ENCODE results near the gene PRSS50. TPM values are rescaled to one million over a fixed set of nuclear protein-coding genes. Genes with fewer than 3 reads are reported as not detected.

The PRSS50 gene
- not detected for total RNA-seq (ENCODE audit: unreplicated experiment)
- long read RNA-seq = 0 reads

- no peaks in the 10 kb centered on the region for H3K36me3 Mint-ChIP-seq (ENCODE audit: unreplicated experiment)
- peaks cover 5% of the 10 kb centered on the region for H3K9me3 Mint-ChIP-seq (ENCODE audit: unreplicated experiment)
- H3K4me3 Mint-ChIP-seq (ENCODE audit: unreplicated experiment) = no peak within 1 kb of the TSS
- DNase-seq = no peak
- TF ChIP-seq, protein P1, sequence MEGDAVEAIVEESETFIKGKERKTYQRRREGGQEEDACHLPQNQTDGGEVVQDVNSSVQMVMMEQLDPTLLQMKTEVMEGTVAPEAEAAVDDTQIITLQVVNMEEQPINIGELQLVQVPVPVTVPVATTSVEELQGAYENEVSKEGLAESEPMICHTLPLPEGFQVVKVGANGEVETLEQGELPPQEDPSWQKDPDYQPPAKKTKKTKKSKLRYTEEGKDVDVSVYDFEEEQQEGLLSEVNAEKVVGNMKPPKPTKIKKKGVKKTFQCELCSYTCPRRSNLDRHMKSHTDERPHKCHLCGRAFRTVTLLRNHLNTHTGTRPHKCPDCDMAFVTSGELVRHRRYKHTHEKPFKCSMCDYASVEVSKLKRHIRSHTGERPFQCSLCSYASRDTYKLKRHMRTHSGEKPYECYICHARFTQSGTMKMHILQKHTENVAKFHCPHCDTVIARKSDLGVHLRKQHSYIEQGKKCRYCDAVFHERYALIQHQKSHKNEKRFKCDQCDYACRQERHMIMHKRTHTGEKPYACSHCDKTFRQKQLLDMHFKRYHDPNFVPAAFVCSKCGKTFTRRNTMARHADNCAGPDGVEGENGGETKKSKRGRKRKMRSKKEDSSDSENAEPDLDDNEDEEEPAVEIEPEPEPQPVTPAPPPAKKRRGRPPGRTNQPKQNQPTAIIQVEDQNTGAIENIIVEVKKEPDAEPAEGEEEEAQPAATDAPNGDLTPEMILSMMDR (IDR thresholded peaks at IDR 0.05; ENCODE audit: partially characterized antibody, unreplicated experiment) = peak; percentile 38
- peaks cover 6% of the 10 kb centered on the region for H3K27me3 Mint-ChIP-seq (ENCODE audit: unreplicated experiment)
- no peaks in the 10 kb centered on the region for H3K4me1 Mint-ChIP-seq (ENCODE audit: low read depth, unreplicated experiment)
- H3K27ac Mint-ChIP-seq (ENCODE audit: unreplicated experiment) = no peak within 1 kb of the TSS
Observed at GRCh38 chr3:46717447-46718231, at the start of gene PRSS50. Gene PRSS50, minus strand, starts transcription at chr3:46717869. Its CDS starts 45 bp downstream, at chr3:46717824.

DNA sequence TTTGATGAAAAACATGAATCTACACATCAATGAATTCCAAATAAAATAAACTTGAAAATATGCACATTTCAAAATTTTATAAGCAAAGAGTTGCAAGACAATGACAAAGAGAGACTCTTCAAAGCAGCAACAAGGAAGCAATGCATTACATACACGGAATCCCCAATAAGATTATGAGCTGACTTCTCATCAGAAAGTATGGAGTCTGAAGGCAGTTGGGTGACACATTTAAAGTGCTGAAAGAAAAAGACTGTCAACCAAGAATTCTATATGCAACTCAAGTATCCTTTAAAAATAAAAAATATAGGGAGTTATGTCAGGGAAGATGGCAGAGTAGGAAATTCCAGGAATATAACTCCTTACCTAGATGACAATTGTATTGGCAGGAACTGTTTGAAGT is 46.5 kb upstream of the PRSS50 start:
- H3K36me3 Mint-ChIP-seq (ENCODE audit: unreplicated experiment) = peaks cover 15% of the 10 kb centered on the region
- TF ChIP-seq, protein P1 (IDR thresholded peaks at IDR 0.05; ENCODE audit: partially characterized antibody, unreplicated experiment) = no peak
- H3K4me3 Mint-ChIP-seq (ENCODE audit: unreplicated experiment) = no peak overlapping the region
- no peak overlapping the region for H3K27ac Mint-ChIP-seq (ENCODE audit: unreplicated experiment)
- no peaks in the 10 kb centered on the region for H3K4me1 Mint-ChIP-seq (ENCODE audit: low read depth, unreplicated experiment)
- no peak for DNase-seq
- peaks cover 5% of the 10 kb centered on the region for H3K9me3 Mint-ChIP-seq (ENCODE audit: unreplicated experiment)
- H3K27me3 Mint-ChIP-seq (ENCODE audit: unreplicated experiment) = no peaks in the 10 kb centered on the region

GRCh38 chr3:46763178-46763577 is 45.5 kb upstream of the PRSS50 start:
- H3K27me3 Mint-ChIP-seq (ENCODE audit: unreplicated experiment) = no peaks in the 10 kb centered on the region
- no peak for DNase-seq
- H3K9me3 Mint-ChIP-seq (ENCODE audit: unreplicated experiment) = peaks cover 5% of the 10 kb centered on the region
- H3K27ac Mint-ChIP-seq (ENCODE audit: unreplicated experiment) = no peak overlapping the region
- peaks cover 15% of the 10 kb centered on the region for H3K36me3 Mint-ChIP-seq (ENCODE audit: unreplicated experiment)
- H3K4me3 Mint-ChIP-seq (ENCODE audit: unreplicated experiment) = no peak overlapping the region
- TF ChIP-seq, protein P1 (IDR thresholded peaks at IDR 0.05; ENCODE audit: partially characterized antibody, unreplicated experiment) = no peak
- H3K4me1 Mint-ChIP-seq (ENCODE audit: low read depth, unreplicated experiment) = no peaks in the 10 kb centered on the region

DNA sequence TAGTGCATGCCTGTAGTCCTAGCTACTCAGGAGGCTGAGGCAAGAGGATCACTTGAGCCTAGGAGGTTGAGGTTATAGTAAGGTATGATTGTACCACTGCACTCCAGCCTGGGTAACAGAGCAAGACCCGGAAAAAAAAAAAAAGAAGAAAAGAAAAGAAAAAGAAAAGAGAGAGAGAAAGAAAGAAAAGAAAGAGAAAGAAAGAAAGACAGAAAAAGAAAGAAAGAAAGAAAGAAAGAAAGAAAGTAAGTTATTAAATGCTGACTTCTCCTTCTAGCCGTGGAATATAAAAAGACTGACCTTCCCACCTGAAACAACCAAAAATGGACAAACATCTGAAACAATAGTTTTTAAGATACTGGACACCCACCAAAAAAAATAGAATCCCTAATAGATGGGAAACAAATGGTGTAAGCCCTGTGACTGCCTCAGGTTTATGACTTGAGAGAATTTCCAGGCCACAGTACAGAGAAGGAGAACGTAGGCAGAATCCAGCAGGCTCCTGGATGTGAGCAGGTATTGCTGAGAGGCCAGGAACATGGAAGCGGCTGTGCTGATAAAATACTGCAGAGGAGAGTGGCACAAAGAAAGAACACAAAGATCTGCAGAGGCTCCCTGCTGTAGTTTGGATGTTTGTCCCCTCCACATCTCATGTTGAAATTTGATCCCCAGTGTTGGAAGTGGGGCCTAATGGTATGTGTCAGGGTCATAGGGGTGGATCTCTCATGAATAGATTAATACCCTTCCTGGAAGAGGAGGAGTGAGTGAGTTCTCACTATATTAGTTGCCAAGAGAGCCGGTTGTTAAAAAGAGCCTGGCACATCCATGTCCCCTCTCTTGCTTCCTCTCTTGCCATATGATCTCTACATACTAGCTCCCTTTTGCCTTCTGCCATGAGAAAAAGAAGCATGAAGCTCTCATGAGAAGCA is 41.8 kb upstream of the PRSS50 start:
- no peak for DNase-seq
- Mint-ChIP-seq H3K36me3 (ENCODE audit: unreplicated experiment) (peaks cover 7% of the 10 kb centered on the region), H3K27me3 (ENCODE audit: unreplicated experiment) (peaks cover 1% of the 10 kb centered on the region), H3K9me3 (ENCODE audit: unreplicated experiment) (peaks cover 2% of the 10 kb centered on the region), H3K4me1 (ENCODE audit: low read depth, unreplicated experiment) (no peaks in the 10 kb centered on the region), H3K27ac (ENCODE audit: unreplicated experiment) (no peak overlapping the region), H3K4me3 (ENCODE audit: unreplicated experiment) (no peak overlapping the region)
- TF ChIP-seq, protein P1 (IDR thresholded peaks at IDR 0.05; ENCODE audit: partially characterized antibody, unreplicated experiment) = no peak

Measured in glutamatergic neuron (in vitro differentiated cells).